ENCODE data around the gene TBC1D22A. TPM values are rescaled to one million over a fixed set of nuclear protein-coding genes. Genes with fewer than 3 reads are reported as not detected.

Gene TBC1D22A
- total and polyA plus RNA-seq, 2 experiments from 2014 or later, result 16.6 to 18.5 TPM

DNA sequence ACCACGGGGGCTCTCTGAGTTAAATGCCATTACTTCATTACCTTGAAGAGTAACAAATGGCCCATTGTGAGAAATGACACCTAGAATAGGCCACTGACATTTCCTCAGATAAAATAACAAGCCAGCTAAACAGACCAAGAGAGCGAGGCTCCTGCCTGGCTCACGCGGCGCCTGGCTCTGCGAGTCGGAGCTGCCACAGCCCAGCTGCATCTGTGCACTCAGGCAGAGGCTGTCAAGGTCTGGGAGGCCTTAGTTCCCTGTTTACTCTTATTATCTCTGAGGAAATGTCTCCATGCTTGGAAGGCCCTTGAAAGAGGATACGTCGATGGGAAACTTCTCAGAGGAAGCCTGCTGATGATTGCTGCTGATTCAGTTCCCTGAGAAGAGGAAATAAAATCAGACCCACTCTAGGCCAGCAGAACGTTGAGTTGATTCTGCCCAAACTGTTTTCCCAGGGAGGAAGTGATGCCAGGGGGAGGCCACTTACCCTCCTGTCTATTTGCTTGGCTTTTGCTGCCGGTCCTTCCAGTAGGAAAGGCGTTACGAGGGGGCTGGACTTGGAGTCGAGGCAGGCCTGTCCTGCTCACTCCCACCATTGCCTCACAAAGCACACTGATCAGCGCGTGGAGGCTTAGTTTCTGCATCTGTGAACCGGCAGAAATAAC lies 208.8 kb downstream of the TBC1D22A start:
- Histone ChIP-seq H3K27ac (peak overlapping the region; percentile 52), H3K27me3 (peaks cover 14% of the 10 kb centered on the region), H3K9me3 (ENCODE audit: low read depth) (no peaks in the 10 kb centered on the region), H3K36me3 (no peaks in the 10 kb centered on the region), H3K4me1 (ENCODE audit: low read depth) (peaks cover 12% of the 10 kb centered on the region), H3K4me3 (no peak overlapping the region)
- DNase-seq (ENCODE audit: low read depth in 1 of 2, low spot score in 1 of 2), result peak; percentile 67 to 85
- TF ChIP-seq, protein P1, sequence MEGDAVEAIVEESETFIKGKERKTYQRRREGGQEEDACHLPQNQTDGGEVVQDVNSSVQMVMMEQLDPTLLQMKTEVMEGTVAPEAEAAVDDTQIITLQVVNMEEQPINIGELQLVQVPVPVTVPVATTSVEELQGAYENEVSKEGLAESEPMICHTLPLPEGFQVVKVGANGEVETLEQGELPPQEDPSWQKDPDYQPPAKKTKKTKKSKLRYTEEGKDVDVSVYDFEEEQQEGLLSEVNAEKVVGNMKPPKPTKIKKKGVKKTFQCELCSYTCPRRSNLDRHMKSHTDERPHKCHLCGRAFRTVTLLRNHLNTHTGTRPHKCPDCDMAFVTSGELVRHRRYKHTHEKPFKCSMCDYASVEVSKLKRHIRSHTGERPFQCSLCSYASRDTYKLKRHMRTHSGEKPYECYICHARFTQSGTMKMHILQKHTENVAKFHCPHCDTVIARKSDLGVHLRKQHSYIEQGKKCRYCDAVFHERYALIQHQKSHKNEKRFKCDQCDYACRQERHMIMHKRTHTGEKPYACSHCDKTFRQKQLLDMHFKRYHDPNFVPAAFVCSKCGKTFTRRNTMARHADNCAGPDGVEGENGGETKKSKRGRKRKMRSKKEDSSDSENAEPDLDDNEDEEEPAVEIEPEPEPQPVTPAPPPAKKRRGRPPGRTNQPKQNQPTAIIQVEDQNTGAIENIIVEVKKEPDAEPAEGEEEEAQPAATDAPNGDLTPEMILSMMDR (IDR thresholded peaks at IDR 0.05; ENCODE audit: low read depth, low read length), result no peak

DNA sequence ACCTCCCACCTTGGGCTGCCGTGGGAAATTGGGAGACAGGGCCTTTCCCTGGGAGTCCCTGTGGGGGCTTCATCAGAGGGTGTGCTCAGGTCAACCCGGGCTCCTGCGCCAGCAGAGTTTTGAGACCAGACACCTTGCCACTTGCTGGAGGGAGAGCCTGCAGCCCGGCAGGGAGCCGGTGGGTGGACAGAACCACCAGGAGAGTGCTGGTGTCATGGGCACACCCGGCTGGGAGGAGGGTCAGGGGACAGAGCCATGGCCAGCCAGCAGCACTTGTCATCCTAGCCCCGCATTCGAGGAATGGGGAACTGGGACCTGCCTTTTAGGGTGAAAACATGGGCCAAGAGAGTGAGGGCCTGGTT lies 209.3 kb downstream of the TBC1D22A start:
- DNase-seq (ENCODE audit: low read depth in 1 of 2, low spot score in 1 of 2), result no peak
- TF ChIP-seq, protein P1 (IDR thresholded peaks at IDR 0.05; ENCODE audit: low read depth, low read length), result no peak
- peaks cover 12% of the 10 kb centered on the region for H3K4me1 ChIP-seq (ENCODE audit: low read depth)
- H3K36me3 ChIP-seq, result no peaks in the 10 kb centered on the region
- H3K4me3 ChIP-seq, result no peak overlapping the region
- H3K9me3 ChIP-seq (ENCODE audit: low read depth), result no peaks in the 10 kb centered on the region
- H3K27me3 ChIP-seq, result peaks cover 14% of the 10 kb centered on the region
- H3K27ac ChIP-seq, result no peak overlapping the region

DNA sequence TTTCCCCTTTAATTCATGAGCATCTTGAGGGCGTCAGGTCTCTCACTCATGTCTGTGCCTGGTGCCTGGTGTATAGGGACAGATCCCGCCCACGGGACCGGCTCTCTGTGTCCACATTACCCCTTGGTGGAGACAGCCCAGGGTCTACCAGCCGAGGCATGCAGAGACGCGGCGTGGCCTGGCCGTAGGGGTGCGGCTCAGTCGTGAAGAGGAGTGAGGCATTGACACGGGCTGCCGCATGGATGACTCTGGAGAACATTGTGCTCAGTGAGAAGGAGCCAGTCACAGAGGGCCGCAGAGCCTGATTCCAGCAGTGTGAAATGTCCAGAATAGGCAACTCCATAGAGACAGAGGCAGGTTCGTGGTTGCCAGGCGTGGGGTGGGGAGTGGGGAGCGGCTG lies 209.8 kb downstream of the TBC1D22A start:
- Histone ChIP-seq H3K27me3 (peaks cover 9% of the 10 kb centered on the region), H3K27ac (no peak overlapping the region), H3K4me3 (no peak overlapping the region), H3K36me3 (no peaks in the 10 kb centered on the region), H3K4me1 (ENCODE audit: low read depth) (peaks cover 12% of the 10 kb centered on the region), H3K9me3 (ENCODE audit: low read depth) (no peaks in the 10 kb centered on the region)
- no peak for DNase-seq (ENCODE audit: low read depth in 1 of 2, low spot score in 1 of 2)
- TF ChIP-seq, protein P1 (IDR thresholded peaks at IDR 0.05; ENCODE audit: low read depth, low read length), result no peak

DNA sequence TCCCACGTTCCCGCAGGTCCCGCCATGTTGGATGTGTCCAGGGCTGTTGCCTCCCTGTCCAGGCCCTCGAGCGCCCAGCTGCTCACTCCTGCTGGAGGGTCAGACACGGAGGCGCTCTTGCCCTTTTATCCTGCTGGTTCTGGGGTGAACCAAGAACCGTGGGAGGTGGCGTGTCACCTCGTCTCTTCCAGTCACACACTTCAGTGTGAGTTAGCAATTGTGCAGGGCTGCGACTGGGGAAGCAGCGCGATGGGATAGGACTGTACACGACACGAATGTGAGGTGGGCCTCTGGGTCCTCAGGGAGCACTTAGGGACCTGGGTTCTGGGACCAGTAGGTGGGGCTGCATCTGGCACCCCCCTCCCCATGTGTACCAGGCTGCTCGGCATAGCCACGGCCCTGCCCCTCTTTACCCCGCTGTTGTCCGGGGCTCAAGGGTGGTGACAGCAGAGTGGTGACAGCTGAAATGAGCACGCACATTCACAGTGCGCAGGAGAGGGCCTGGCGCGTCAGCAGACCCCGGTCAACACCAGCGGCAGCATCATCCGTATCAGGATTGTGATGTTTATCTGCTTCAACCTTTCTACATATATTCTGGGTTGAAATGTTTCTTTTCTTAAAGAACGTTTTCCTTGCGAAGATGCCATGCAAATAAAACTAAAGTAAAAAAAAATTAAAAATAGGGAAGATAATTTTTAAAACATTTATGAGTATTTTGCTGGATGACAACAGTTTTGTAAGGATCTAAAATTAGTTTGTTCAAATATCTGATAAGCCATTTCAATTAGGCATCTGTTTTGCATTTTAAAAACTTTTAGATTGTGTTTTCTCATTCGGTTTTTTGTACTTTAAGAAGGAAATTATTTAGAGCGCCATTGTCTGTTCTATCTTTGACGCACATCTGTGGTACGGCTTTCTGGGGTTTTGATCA lies 210.7 kb downstream of the TBC1D22A start:
- Histone ChIP-seq H3K4me1 (ENCODE audit: low read depth) (peaks cover 12% of the 10 kb centered on the region), H3K36me3 (no peaks in the 10 kb centered on the region), H3K4me3 (no peak overlapping the region), H3K27ac (no peak overlapping the region), H3K9me3 (ENCODE audit: low read depth) (no peaks in the 10 kb centered on the region), H3K27me3 (peaks cover under 1% of the 10 kb centered on the region)
- TF ChIP-seq, protein P1 (IDR thresholded peaks at IDR 0.05; ENCODE audit: low read depth, low read length), result no peak
- no peak for DNase-seq (ENCODE audit: low read depth in 1 of 2, low spot score in 1 of 2)

DNA sequence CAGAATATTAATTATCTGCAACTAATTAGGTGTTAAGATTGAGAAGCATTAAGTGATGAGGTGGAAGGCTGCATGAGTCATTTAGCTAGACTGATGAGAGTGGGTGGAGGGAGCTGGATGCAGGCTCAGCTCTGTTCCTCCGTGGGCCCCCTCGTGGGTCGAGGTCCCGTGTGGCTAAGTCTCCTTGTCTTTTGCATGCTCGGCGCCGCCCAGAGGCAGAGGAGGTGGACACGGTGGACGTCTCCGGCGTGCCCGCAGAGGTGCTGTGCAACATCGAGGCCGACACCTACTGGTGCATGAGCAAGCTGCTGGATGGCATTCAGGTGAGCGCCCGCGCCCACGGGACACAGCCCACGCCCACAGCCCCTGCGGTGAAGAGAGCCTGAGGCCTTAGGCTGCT lies 211.6 kb downstream of the TBC1D22A start:
- no peak for DNase-seq (ENCODE audit: low read depth in 1 of 2, low spot score in 1 of 2)
- Histone ChIP-seq H3K27ac (no peak overlapping the region), H3K27me3 (no peaks in the 10 kb centered on the region), H3K36me3 (no peaks in the 10 kb centered on the region), H3K4me1 (ENCODE audit: low read depth) (peaks cover 12% of the 10 kb centered on the region), H3K4me3 (no peak overlapping the region), H3K9me3 (ENCODE audit: low read depth) (no peaks in the 10 kb centered on the region)
- TF ChIP-seq, protein P1 (IDR thresholded peaks at IDR 0.05; ENCODE audit: low read depth, low read length), result no peak

Measured in cardiac muscle cell (in vitro differentiated cells and primary cell).